Large intestine (tissue), 3 donors: ENCODE data around the gene SLC2A1. TPM values are rescaled to one million over a fixed set of nuclear protein-coding genes. Genes with fewer than 3 reads are reported as not detected.

Experiments used
- DNase-seq, 2 donors: peaks; one replicate each; pipeline versions ENCODE4 v3.0.0 to v3.0.0-alpha.2; 2013
- H3K27ac ChIP-seq: one replicate; pipeline ENCODE4 v1.5.1; 2013; ENCODE audit warnings: low read length
- H3K27me3 ChIP-seq: 2 replicates; pipeline ENCODE4 v1.6.1; 2013; ENCODE audit warnings: low read length; ENCODE audit not compliant: control insufficient read depth, insufficient read depth
- H3K36me3 ChIP-seq: 2 replicates; pipeline ENCODE4 v1.6.1; 2013; ENCODE audit warnings: low read length; ENCODE audit not compliant: control insufficient read depth, insufficient read depth
- H3K4me1 ChIP-seq: one replicate; pipeline ENCODE4 v1.6.1; 2013; ENCODE audit warnings: low read length; ENCODE audit not compliant: control insufficient read depth, insufficient read depth
- H3K4me3 ChIP-seq: one replicate; pipeline ENCODE4 v1.5.1; 2013; ENCODE audit warnings: low read length
- H3K9me3 ChIP-seq: one replicate; pipeline ENCODE4 v1.6.1; 2013; ENCODE audit warnings: mild to moderate bottlenecking, low read depth, low read length, moderate library complexity; ENCODE audit not compliant: control insufficient read depth
- WGBS: methylation state at CpG from one replicate; pipeline ENCODE4 v1.1.5; 2013; ENCODE audit warnings: low lambda C conversion rate; ENCODE audit not compliant: insufficient coverage; 5-methylcytosine and 5-hydroxymethylcytosine counted together
- polyA plus RNA-seq: library from polyadenylated mRNA; unstranded; fragments of 120-200 nt; gene quantifications from one replicate; pipeline ENCODE4 v1.2.1, GENCODE V29; 2013

Gene SLC2A1
- polyA plus RNA-seq, 1 donor, result 58.7 TPM

DNA sequence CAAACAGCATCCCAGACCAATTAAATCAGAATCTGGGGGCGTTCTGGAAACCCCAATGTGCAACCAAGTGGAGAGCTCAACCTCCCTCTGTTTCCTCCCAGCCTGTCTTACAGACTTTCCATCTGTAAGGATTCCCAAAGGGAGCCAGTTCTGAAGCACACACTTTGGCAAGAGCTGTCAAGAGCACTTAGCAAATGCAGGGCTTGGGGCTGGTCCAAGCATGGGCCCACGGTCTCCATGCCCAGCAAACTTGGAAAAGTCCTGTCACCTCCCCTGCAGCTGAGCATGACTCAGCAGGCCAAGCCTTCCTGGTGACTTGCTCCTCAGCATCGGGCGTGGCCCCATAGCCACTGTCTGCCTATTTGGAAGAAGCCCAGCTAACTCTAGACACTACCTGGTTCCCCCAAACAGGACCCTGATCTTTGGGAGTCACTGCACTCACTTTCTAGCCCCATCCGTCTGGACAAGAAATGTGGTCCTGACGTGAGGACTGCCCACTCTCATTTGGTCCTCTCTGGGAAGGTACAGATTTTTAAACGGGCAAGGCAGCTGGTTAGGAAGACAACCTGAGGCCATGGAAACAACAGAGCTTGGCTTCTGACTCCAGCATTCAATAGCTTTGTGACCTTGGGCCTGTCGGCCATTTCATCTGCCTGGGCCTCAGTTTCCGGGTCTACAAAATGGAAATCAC is 16.9 kb downstream of the SLC2A1 start:
- Histone ChIP-seq H3K4me1 (peaks cover 78% of the 10 kb centered on the region), H3K36me3 (peaks cover 51% of the 10 kb centered on the region), H3K27me3 (no peaks in the 10 kb centered on the region), H3K27ac (peak overlapping the region; percentile 94), H3K4me3 (no peak overlapping the region), H3K9me3 (no peaks in the 10 kb centered on the region)
- peak in 1 of 2 donors; percentile 77 for DNase-seq
- no CpG with 5 or more reads among the region's 9 CpGs for WGBS

DNA sequence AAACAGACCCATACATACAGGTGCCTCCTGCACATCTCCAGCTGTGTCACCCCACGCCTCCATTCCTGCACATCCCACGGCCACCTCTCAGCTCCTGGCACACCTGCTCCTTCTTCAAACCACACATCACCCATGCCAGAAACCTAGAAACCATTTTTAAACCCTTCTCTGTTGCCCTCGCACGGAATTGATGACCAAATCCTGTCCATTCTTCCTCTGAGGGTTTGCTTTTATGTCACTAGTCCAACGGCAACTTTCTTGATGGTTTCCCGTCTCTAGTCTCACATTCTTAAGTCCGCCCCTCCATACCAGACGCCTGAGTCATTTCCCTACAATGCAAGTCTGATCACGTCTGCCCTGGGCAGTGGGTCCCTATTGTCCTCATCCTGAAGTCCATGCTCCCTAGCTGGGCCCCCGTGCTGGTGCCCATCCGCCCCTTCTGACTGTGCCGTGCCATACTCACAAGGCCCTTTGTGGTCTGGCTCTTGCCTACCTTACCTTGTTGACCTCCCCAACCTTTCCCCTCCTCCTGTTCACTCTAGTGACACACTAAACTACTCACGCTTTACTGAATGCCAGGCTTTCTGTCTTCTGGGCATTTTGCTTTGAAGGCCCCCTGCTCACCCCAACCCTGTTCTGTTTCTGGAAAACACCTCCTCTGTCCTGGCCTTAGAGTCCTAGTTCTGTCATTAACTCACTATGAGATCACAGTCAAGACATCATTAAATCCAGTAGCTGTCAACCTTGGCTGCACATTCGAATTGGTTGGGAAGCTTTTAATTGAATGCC is 17.6 kb downstream of the SLC2A1 start:
- DNase-seq, result peak in 1 of 2 donors; percentile 56
- Histone ChIP-seq H3K4me1 (peaks cover 85% of the 10 kb centered on the region), H3K9me3 (no peaks in the 10 kb centered on the region), H3K4me3 (no peak overlapping the region), H3K27me3 (no peaks in the 10 kb centered on the region), H3K27ac (peak overlapping the region; percentile 94), H3K36me3 (peaks cover 46% of the 10 kb centered on the region)
- WGBS, result 75% methylated on average over 7 of the region's 14 CpGs

DNA sequence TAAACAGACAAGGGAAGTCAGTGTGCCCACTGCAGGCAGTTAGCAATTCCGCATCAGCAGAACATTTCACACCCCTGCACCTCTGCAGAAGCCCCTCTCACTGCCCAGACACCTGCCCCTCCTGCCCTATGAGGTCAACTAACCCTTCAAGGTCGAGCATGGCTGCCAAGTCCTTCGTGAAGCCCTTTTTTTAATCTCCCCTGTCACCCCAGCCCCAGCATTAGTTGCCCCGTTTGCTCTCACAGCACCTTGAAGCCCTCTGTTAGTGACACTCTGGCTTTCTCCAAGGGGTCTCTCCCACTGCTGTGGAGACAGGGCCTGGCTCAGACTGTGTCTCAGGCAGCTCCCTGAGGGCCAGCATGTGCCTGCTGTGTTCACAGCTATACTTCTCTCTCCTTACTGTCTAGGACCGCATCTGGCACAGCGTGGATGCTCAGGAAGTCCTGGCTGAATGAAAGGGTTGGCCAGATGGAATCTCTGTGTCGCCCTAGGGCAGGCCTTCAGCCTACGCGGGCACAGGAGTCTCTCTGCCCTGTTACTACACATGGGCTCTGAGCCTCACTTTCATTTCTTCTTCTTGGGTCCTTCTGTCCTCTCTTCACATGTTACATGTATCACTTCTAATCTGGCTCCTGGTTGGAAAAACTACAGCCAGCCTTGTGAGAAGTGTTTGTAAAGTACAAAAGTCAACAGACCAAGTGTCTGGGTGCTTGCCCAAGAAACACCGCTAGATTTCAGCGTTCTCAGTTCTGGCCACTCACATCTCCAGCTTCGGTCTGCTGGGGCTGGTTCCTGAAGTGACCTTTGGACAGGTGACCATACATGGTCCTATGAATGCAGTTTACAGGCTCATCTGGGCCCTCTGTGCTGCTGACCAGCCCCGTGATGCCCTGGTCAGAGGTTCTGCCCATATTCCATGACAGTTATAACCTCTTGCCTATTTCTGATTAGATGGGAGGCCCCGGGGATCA is 19.7 kb downstream of the SLC2A1 start:
- WGBS, result no CpG with 5 or more reads among the region's 14 CpGs
- no peaks in the 10 kb centered on the region for H3K9me3 ChIP-seq
- H3K4me3 ChIP-seq, result no peak overlapping the region
- peak overlapping the region; percentile 94 for H3K27ac ChIP-seq
- H3K4me1 ChIP-seq, result peaks cover 89% of the 10 kb centered on the region
- DNase-seq, result peak; percentile 91 to 93
- H3K36me3 ChIP-seq, result peaks cover 55% of the 10 kb centered on the region
- H3K27me3 ChIP-seq, result no peaks in the 10 kb centered on the region

DNA sequence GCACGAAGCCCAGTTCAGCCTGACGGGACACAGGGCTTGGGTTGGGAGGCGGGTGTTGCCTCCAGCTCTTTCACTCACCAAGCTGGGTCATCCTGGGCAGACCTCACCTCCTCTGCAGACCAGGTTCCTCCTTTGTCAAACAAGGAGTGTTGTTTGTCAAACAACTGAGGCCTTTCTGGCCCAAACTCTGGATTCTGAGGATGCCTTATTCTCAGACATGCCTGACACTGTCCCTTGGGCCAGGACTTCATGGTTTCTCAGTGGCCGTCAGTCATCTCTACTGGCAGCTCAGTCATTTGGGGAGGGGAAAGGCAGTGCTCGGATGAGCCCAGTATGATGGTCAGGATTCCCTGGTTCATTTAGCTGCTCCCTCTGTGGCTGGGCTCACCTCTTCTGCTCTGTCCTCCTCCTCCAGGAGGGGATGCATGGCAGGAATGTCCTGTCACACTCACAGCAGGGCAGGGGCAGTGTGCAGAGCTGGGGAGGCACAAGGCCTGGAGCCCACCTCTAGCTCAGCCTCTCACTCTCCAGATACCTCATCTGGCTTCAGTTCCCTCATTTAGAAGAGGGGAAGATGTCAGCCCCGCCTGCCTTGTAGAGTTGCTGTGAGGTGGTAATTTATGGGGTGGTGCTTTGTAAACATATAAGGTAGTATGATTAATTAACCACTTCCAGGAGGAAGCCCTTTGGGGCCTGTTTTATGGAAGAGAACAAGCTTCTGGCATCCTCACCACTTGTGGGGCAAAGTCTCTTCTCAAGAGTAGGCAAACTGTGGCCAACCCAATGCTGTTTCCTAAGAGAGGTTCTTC is 20.6 kb downstream of the SLC2A1 start:
- no peaks in the 10 kb centered on the region for H3K9me3 ChIP-seq
- H3K27me3 ChIP-seq, result no peaks in the 10 kb centered on the region
- peak overlapping the region; percentile 94 for H3K27ac ChIP-seq
- peaks cover 80% of the 10 kb centered on the region for H3K4me1 ChIP-seq
- peak in 1 of 2 donors; percentile 67 for DNase-seq
- H3K4me3 ChIP-seq, result no peak overlapping the region
- no CpG with 5 or more reads among the region's 6 CpGs for WGBS
- H3K36me3 ChIP-seq, result peaks cover 56% of the 10 kb centered on the region

DNA sequence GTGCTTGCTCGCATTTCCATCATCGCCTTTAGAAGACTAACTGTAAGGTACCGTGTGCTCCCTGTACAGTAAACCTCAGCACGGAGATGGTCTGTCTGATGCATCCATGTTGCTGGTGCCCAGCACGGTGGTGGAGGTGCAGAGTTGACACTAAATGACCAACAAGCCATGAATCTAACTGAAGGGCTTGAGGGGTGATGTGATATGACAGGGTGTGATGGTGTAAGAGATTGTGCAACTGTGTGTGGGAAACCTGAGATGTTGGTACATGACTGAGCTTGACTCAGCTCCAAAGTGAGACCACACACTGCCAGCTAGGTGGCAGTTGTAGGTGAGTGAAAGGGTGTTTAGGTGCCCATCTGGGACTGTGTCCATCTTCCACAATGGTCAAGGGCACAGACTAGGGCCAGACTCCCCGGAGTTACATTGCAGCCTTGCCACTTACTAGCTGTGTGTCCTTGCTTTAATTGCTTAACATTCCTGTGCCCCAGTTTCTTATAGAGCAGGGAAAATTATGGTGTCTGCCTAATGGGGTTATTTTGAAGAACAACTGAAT is 21.4 kb downstream of the SLC2A1 start:
- Histone ChIP-seq H3K4me1 (peaks cover 80% of the 10 kb centered on the region), H3K9me3 (no peaks in the 10 kb centered on the region), H3K27me3 (no peaks in the 10 kb centered on the region), H3K27ac (peak overlapping the region; percentile 94), H3K4me3 (no peak overlapping the region), H3K36me3 (peaks cover 48% of the 10 kb centered on the region)
- peak in 1 of 2 donors; percentile 55 for DNase-seq
- WGBS, result no CpG with 5 or more reads among the region's 6 CpGs

DNA sequence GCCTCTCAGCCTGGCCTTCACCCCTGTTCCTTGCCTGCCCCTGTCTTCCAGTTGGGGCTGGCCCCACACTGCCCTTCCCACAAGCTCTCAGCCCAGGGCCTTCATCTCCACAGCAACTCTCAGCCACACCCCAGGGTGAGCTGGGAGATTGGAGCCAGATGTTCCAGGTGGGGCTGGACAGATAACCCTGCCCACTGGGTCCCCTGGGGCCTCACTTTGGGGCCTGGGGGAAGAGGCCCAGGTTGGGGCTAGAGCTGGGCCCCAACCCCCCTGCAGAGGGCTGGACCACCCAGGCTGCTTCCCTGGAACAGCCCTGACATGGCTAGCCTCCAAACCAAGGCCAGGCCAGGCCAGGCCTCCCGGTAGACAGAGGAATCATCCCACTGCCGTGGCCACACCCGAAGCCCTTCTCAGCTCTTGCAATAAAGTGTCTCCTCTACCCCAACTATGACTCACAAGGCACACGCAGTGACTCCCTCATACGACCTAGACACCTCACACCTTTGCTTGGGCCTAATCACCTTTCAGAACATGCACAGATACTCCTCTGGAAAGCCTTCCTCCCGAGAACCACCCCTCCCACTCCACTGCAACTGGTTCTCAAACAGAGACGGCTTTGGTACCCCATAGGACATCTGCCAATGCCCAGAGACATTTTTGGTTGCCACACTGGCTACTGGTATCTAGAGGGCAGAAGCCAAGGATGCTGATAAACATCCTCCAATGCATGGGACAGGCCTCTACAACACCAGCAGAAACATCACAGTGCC is 22.2 kb downstream of the SLC2A1 start:
- peak overlapping the region; percentile 94 for H3K27ac ChIP-seq
- peaks cover 40% of the 10 kb centered on the region for H3K36me3 ChIP-seq
- H3K4me1 ChIP-seq, result peaks cover 80% of the 10 kb centered on the region
- DNase-seq, result peak; percentile 87 to 92
- H3K4me3 ChIP-seq, result no peak overlapping the region
- WGBS, result 10% methylated on average over 2 of the region's 7 CpGs
- no peaks in the 10 kb centered on the region for H3K27me3 ChIP-seq
- no peaks in the 10 kb centered on the region for H3K9me3 ChIP-seq

DNA sequence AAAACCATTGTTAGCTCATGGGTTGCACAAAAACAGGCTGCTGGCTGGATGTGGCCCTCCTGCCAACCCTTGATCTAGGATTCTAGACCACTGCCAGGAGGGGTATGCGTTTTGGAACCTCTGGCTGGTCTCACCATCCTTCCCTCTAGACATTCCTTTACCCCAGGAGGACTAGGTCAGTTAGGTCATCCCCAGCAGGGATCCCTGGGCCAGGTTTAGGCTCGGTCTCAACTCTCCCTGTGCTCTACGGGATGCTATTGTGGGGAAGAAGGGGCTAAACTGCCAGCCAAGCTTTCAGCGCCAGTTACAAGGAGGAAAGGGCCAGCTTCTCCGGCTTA is 22.7 kb downstream of the SLC2A1 start:
- peak overlapping the region; percentile 94 for H3K27ac ChIP-seq
- WGBS, result no CpG with 5 or more reads among the region's 5 CpGs

DNA sequence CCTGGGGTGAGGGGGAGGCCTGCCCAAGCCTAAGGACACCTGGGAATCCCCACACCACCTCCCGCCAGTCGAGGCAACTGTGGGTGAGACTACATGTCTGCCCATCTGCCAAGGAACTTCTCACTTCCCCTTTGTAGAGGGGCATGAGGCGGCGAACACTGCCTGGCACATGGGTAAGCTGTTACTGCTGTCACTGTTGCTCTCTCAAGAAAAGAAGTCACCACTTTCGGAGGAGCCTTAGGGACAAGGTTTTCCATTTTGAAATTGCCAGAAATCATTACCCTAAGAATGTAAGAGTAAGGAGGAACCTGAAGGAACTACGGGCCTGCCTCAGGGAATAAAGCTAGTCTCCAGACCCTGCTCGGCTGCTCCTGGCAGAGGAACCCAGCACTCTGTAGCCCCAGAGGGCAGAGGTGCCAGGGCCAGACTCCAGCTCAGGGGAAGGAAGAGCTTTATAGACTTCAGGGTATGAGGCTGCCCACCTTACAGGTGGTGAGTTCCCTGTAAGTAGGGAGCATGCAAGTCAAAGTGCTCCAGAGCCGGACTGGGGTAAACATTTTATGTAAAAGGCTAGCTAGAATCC is 23.3 kb downstream of the SLC2A1 start:
- H3K27ac ChIP-seq, result peak overlapping the region; percentile 94
- H3K36me3 ChIP-seq, result peaks cover 41% of the 10 kb centered on the region
- DNase-seq, result no peak
- H3K9me3 ChIP-seq, result no peaks in the 10 kb centered on the region
- H3K27me3 ChIP-seq, result no peaks in the 10 kb centered on the region
- WGBS, result no CpG with 5 or more reads among the region's 8 CpGs
- no peak overlapping the region for H3K4me3 ChIP-seq
- peaks cover 69% of the 10 kb centered on the region for H3K4me1 ChIP-seq

More for the DNA sequence above, 22.7 kb downstream of the SLC2A1 start:
- Histone ChIP-seq H3K27me3 (no peaks in the 10 kb centered on the region), H3K36me3 (peaks cover 39% of the 10 kb centered on the region), H3K9me3 (no peaks in the 10 kb centered on the region), H3K4me3 (no peak overlapping the region), H3K4me1 (peaks cover 75% of the 10 kb centered on the region)
- no peak for DNase-seq
